Common myeloid progenitor, CD34-positive (primary cell): ENCODE measurements around the gene TGFB1I1.
A peak's percentile ranks its signal among the peaks of the same experiment; 100 is the strongest.

Source experiments
- CTCF ChIA-PET: fragments of 350-600 bp; sonication (Branson Sonifier 250); formaldehyde crosslinking; loops from one replicate; lab custom pipeline; 2021; ENCODE audit warnings: antibody characterized with exemption; lab: Charles Lee
- POLR2A ChIA-PET: fragments of 350-600 bp; sonication (Branson Sonifier 250); formaldehyde crosslinking; loops from one replicate; lab custom pipeline; 2021; ENCODE audit warnings: antibody characterized with exemption; lab: Charles Lee
- DNase-seq, 3 donors: peaks; one replicate each; pipeline versions ENCODE4 v3.0.0 to v3.0.0-alpha.2; 2013
- H3K27ac ChIP-seq, 2 experiments: 1 replicate in 1 of 2; 2 replicates in 1 of 2; pipeline ENCODE4 v1.7.0; 2013; ENCODE audit warnings: inconsistent platforms in 2 of 2, low read length in 2 of 2, mild to moderate bottlenecking in 2 of 2, low read depth in 1 of 2, moderate library complexity in 1 of 2; ENCODE audit not compliant: severe bottlenecking in 2 of 2, insufficient read depth in 1 of 2, poor library complexity in 1 of 2
- H3K27me3 ChIP-seq, 5 experiments: replicated peaks in 2 of 5; 1 replicate in 3 of 5; 2 replicates in 2 of 5; pipeline versions ENCODE4 v1.6.1 to v1.7.0; 2013; ENCODE audit warnings: low read length in 4 of 5, mild to moderate bottlenecking in 2 of 5, moderate library complexity in 2 of 5, inconsistent platforms in 1 of 5; ENCODE audit not compliant: insufficient read depth in 5 of 5, control insufficient read depth in 4 of 5
- H3K36me3 ChIP-seq, 4 experiments: 1 replicate in 2 of 4; 2 replicates in 2 of 4; pipeline versions ENCODE4 v1.6.1 to v1.7.0; 2013; ENCODE audit warnings: low read length in 3 of 4, control low read depth in 1 of 4, mild to moderate bottlenecking in 1 of 4; ENCODE audit not compliant: control insufficient read depth in 4 of 4, insufficient read depth in 4 of 4
- H3K4me1 ChIP-seq, 4 experiments: 1 replicate in 3 of 4; 2 replicates in 1 of 4; pipeline versions ENCODE4 v1.6.1 to v1.7.1; 2013; ENCODE audit warnings: low read length in 3 of 4, mild to moderate bottlenecking in 3 of 4, control low read depth in 1 of 4, inconsistent platforms in 1 of 4, moderate library complexity in 1 of 4; ENCODE audit not compliant: control insufficient read depth in 4 of 4, insufficient read depth in 4 of 4; ENCODE audit errors: control extremely low read depth in 1 of 4
- H3K4me3 ChIP-seq, 7 experiments: 1 replicate in 4 of 7; 2 replicates in 3 of 7; pipeline versions ENCODE4 v1.5.1 to v1.7.0; 2013; ENCODE audit warnings: mild to moderate bottlenecking in 7 of 7, low read length in 6 of 7, moderate library complexity in 6 of 7, inconsistent platforms in 2 of 7, low read depth in 2 of 7, control low read depth in 1 of 7; ENCODE audit not compliant: insufficient read depth in 4 of 7, control insufficient read depth in 1 of 7; ENCODE audit errors: extremely low read depth in 1 of 7
- H3K9me3 ChIP-seq, 5 experiments: 1 replicate in 4 of 5; 2 replicates in 1 of 5; pipeline versions ENCODE4 v1.6.1 to v1.7.1; 2013; ENCODE audit warnings: low read length in 4 of 5, mild to moderate bottlenecking in 2 of 5, inconsistent platforms in 1 of 5, low read depth in 1 of 5, moderate library complexity in 1 of 5; ENCODE audit not compliant: control insufficient read depth in 4 of 5, insufficient read depth in 2 of 5; ENCODE audit errors: control extremely low read depth in 1 of 5
- WGBS: methylation state at CpG from one replicate; pipeline ENCODE4 v1.1.5; 2013; ENCODE audit not compliant: insufficient coverage; 5-methylcytosine and 5-hydroxymethylcytosine counted together

The TGFB1I1 gene

GRCh38 chr16:31467858-31468257, 4.1 kb upstream of the TGFB1I1 start:
- Histone ChIP-seq H3K9me3 (no peaks in the 10 kb centered on the region), H3K36me3 (peaks cover 2 to 41% (median 23%) of the 10 kb centered on the region in 4 experiments), H3K27ac (peak overlapping the region; percentile 88 to 92), H3K4me1 (peaks cover 13 to 61% (median 35%) of the 10 kb centered on the region in 4 experiments), H3K27me3 (no peaks in the 10 kb centered on the region), H3K4me3 (peak overlapping the region in 1 of 7 experiments; percentile 58)
- CTCF ChIA-PET, result interaction anchor here (0.7 to 1.8 kb wide), 2 partner anchors 10 to 25 kb away, joined by 3 to 10 read pairs; partner anchors contain the start of gene ZNF843
- WGBS, result 70% methylated on average over 2 of the region's 5 CpGs
- no peak for DNase-seq
- POLR2A ChIA-PET, result no interaction called here

DNA sequence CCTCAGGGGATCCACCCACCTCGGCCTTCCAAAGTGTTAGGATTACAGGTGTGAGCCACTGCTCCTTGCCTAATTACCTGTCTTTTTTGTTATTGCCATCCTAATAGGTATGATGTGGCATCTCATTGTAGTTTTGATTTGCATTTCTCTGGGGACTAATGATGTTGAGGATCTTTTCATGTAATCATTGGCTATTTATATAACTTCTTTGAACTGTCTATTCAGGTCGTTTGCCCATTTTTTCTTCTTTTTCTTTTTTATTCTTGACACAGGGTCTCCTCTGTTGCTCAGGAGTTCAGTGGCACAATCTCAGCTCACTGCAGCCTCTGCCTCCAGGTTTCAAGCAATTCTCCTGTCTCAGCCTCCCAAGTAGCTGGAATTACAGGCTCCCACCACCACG, 1.3 kb upstream of the TGFB1I1 start:
- Histone ChIP-seq H3K36me3 (peaks cover 0 to 19% (median 10%) of the 10 kb centered on the region in 4 experiments), H3K4me3 (no peak overlapping the region), H3K27ac (no peak overlapping the region), H3K9me3 (no peaks in the 10 kb centered on the region), H3K27me3 (no peaks in the 10 kb centered on the region), H3K4me1 (peaks cover 13 to 56% (median 34%) of the 10 kb centered on the region in 4 experiments)
- WGBS, result 88% methylated on average over 1 of the region's 3 CpGs
- ChIA-PET CTCF (interaction anchor here (1.6 kb wide), 1 partner anchor 10 kb away, joined by 5 read pairs; no protein-coding TSS in a partner anchor), POLR2A (no interaction called here)
- DNase-seq, result no peak

DNA sequence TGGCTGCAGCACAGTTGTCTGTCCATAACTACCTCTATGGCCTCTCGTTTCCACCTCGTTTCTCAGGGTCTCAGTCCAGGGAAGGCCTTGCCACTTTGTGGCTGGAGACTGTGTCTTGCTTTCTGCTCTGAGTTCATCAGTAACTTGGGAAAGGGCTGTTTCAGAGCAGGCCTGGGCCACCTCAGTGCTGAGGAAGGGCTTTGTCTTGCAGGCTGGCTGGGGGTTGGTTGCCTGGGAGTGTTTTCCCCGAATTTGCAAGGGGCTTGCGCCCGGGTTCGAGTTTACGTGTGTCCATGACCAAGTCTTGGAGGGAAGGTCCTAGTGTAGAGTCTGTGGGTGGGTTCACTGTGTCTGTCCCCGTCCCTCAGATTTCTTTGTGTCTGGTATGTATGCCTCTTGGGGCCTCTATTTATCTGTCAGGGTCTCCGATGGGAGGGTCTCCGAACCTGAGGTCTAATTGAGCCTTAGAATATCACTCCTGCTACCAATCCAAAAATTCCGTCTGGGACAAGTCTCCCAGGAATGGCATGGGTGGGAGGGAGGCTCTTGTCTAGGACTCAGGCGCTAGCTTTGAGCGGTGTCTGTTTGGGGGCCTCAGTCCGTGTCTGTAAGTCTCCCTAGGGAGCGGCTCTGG, 594 bp upstream of the TGFB1I1 start:
- 46% methylated on average over 11 of the region's 15 CpGs for WGBS
- H3K4me1 ChIP-seq, result peaks cover 13 to 56% (median 35%) of the 10 kb centered on the region in 4 experiments
- H3K9me3 ChIP-seq, result no peaks in the 10 kb centered on the region
- peaks cover 0 to 12% (median 6%) of the 10 kb centered on the region in 4 experiments for H3K36me3 ChIP-seq
- no peaks in the 10 kb centered on the region for H3K27me3 ChIP-seq
- POLR2A ChIA-PET, result no interaction called here
- no peak for DNase-seq
- peak overlapping the region in 5 of 7 experiments; percentile 35 to 76 (median 68) for H3K4me3 ChIP-seq
- CTCF ChIA-PET, result interaction anchor here (0.6 to 1.6 kb wide), 5 partner anchors 10 to 398 kb away, joined by 3 to 5 read pairs (median 3); no protein-coding TSS in a partner anchor
- no peak overlapping the region for H3K27ac ChIP-seq

DNA sequence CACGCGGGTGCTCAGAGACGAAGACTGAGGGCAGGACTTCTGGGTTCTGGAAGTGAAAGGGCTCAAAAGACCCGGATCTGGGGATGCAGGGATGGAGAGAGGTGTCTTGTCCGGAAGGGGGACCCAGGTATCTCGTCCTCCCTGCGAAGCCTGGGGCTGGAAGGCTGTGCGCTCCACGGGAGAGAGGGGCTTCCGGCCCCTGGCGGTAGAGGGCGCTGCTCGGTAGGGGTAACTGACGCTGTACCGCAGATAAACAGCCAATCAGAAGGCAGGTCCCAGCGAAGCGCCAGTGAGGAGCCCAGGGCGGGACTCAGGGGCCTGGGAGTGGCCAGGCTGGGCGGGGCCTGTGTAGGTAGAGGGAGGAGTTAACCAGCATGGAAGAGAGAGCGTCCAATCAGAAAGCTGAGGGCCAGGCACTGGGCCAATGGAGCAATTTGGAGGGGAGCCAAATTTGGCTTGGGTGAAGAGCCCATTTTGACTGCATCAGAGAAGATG, 804 bp downstream of the TGFB1I1 start:
- peak overlapping the region in 5 of 7 experiments; percentile 46 to 76 (median 68) for H3K4me3 ChIP-seq
- 53% methylated on average over 17 of the region's 20 CpGs for WGBS
- DNase-seq, result peak; percentile 83 to 95 (median 95)
- no peaks in the 10 kb centered on the region for H3K9me3 ChIP-seq
- H3K4me1 ChIP-seq, result peaks cover 8 to 55% (median 33%) of the 10 kb centered on the region in 4 experiments
- POLR2A ChIA-PET, result no interaction called here
- CTCF ChIA-PET, result interaction anchor here (1.0 kb wide), 1 partner anchor 62 kb away, joined by 3 read pairs; no protein-coding TSS in a partner anchor
- peaks cover 0 to 12% (median 0%) of the 10 kb centered on the region in 4 experiments for H3K36me3 ChIP-seq
- H3K27me3 ChIP-seq, result no peaks in the 10 kb centered on the region
- no peak overlapping the region for H3K27ac ChIP-seq

DNA sequence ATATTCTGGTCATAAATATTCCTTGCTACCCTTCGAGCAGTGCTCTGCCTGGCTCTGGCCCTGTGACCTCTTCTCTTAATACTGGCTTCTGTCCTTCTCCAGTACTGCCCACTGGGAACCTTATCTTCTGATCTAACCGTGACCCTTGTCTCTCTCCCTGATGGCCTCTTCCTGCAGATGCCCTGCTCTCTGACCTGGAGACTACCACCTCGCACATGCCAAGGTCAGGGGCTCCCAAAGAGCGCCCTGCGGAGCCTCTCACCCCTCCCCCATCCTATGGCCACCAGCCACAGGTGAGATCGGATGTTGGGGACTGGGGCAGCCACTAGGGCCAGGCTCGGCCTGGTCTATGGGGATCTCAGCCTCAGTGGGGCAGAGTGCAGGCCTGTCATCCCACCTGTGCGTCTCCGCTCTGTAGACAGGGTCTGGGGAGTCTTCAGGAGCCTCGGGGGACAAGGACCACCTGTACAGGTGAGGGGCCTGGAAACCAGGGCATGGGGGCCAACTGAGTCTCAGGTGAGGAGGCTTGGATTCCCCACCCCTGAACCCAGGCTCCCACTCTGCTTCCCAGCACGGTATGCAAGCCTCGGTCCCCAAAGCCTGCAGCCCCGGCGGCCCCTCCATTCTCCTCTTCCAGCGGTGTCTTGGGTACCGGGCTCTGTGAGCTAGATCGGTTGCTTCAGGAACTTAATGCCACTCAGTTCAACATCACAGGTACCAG, 1.5 kb downstream of the TGFB1I1 start:
- CTCF ChIA-PET, result interaction anchor here (1.0 kb wide), 1 partner anchor 62 kb away, joined by 3 read pairs; no protein-coding TSS in a partner anchor
- H3K27ac ChIP-seq, result no peak overlapping the region
- H3K36me3 ChIP-seq, result peaks cover 0 to 12% (median 0%) of the 10 kb centered on the region in 4 experiments
- POLR2A ChIA-PET, result no interaction called here
- no peaks in the 10 kb centered on the region for H3K27me3 ChIP-seq
- H3K4me1 ChIP-seq, result peaks cover 5 to 51% (median 35%) of the 10 kb centered on the region in 4 experiments
- H3K4me3 ChIP-seq, result no peak overlapping the region
- no peaks in the 10 kb centered on the region for H3K9me3 ChIP-seq
- DNase-seq, result no peak
- 97% methylated on average over 11 of the region's 17 CpGs for WGBS

DNA sequence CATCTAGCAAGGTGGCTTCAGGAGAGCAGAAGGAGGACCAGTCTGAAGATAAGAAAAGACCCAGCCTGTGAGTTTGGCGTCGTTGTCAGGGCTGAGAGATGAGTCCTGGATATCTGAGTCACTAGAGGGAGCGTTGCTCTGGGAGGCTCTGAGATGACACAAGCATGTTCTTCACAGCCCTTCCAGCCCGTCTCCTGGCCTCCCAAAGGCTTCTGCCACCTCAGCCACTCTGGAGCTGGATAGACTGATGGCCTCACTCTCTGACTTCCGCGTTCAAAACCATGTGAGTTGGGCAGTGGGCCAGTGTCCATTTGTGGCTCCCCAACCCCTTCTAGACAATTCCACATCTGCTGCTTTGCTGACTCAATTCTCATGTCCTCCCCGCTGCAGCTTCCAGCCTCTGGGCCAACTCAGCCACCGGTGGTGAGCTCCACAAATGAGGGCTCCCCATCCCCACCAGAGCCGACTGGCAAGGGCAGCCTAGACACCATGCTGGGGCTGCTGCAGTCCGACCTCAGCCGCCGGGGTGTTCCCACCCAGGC, 2.3 kb downstream of the TGFB1I1 start:
- H3K27me3 ChIP-seq, result no peaks in the 10 kb centered on the region
- H3K36me3 ChIP-seq, result peaks cover 0 to 12% (median 0%) of the 10 kb centered on the region in 4 experiments
- H3K4me1 ChIP-seq, result peaks cover 3 to 47% (median 35%) of the 10 kb centered on the region in 4 experiments
- no peak for DNase-seq
- H3K27ac ChIP-seq, result no peak overlapping the region
- no peak overlapping the region for H3K4me3 ChIP-seq
- ChIA-PET CTCF (interaction anchor here (0.7 to 2.7 kb wide), 4 partner anchors 14 to 397 kb away, joined by 3 to 28 read pairs (median 3); partner anchors contain the start of gene ARMC5), POLR2A (no interaction called here)
- 97% methylated on average over 9 of the region's 12 CpGs for WGBS
- no peaks in the 10 kb centered on the region for H3K9me3 ChIP-seq
